HCT116 (cell line): ENCODE measurements around the gene EHBP1. TPM values are rescaled to one million over a fixed set of nuclear protein-coding genes. Genes with fewer than 3 reads are reported as not detected.

ENCODE experiments used
- ATAC-seq: fragments of 200-7000 bp; cut with Tn5 transposase; 2 replicates; pipeline ENCODE4 v1.9.1; 2020; ENCODE audit warnings: mild to moderate bottlenecking, moderate library complexity
- BruUV-seq: library from RNA; stranded (reverse); fragments of 400-500 nt; replicated peaks from 2 replicates; lab custom pipeline; 2021; lab: Mats Ljungman, UMichigan
- CTCF ChIA-PET: fragments of 300-600 bp; sonication (Branson Sonifier 250); formaldehyde crosslinking; loops from one replicate; lab custom pipeline; 2021; ENCODE audit warnings: antibody characterized with exemption; lab: Charles Lee
- POLR2A ChIA-PET: fragments of 300-600, 350-600 bp; sonication (Branson Sonifier 250); formaldehyde crosslinking; loops from one replicate; lab custom pipeline; 2021; ENCODE audit warnings: antibody characterized with exemption; lab: Charles Lee
- RAD21 ChIA-PET, 2 experiments: fragments of 300-600 bp; sonication (Branson Sonifier 250); formaldehyde crosslinking; loops; one replicate each; lab custom pipeline; 2023; ENCODE audit warnings: low total read pairs in 2 of 2; ENCODE audit not compliant: uncharacterized antibody in 2 of 2, unreplicated experiment in 2 of 2, low non-redundant PET in 1 of 2; lab: Charles Lee
- DNase-seq: peaks from one replicate; pipeline ENCODE4 v3.0.0-alpha.2; 2010; ENCODE audit warnings: low read depth, low spot score
- H2AFZ ChIP-seq: fragments of 200-600 bp; shearing (Covaris generic), sonication (generic); 2 replicates; pipeline ENCODE4 v1.6.1; 2017; ENCODE audit warnings: low read depth, mixed run types, mixed read lengths, antibody characterized with exemption, low read length; ENCODE audit not compliant: poor library complexity, severe bottlenecking
- H3K27ac ChIP-seq: 2 replicates; pipeline ENCODE4 v1.5.1; 2012; ENCODE audit warnings: low read depth, low read length
- H3K27me3 ChIP-seq: fragments of 200-600 bp; sonication (generic); 2 replicates; pipeline ENCODE4 v1.6.1; 2016; ENCODE audit warnings: mixed run types, low read length, mixed read lengths; ENCODE audit not compliant: insufficient read depth
- H3K36me3 ChIP-seq, 2 experiments: fragments of 200-500 bp in 1 of 2; fragments of 200-600 bp in 1 of 2; sonication (Bioruptor generic) in 1 of 2; sonication (generic) in 1 of 2; 2 replicates each; pipeline versions ENCODE4 v1.5.1 to v1.6.1; 2014 to 2016; ENCODE audit warnings: low read length in 2 of 2, inconsistent platforms in 1 of 2, mixed read lengths in 1 of 2, mixed run types in 1 of 2; ENCODE audit not compliant: insufficient read depth in 2 of 2, control insufficient read depth in 1 of 2
- H3K4me1 ChIP-seq, 2 experiments: fragments of 200-600 bp in 1 of 2; sonication (generic) in 1 of 2; 2 replicates each; pipeline versions ENCODE4 v1.5.1 to v1.6.1; 2012 to 2017; ENCODE audit warnings: low read length in 2 of 2, inconsistent platforms in 1 of 2, mild to moderate bottlenecking in 1 of 2, mixed read lengths in 1 of 2, mixed run types in 1 of 2, moderate library complexity in 1 of 2; ENCODE audit not compliant: insufficient read depth in 2 of 2, control insufficient read depth in 1 of 2
- H3K4me2 ChIP-seq: fragments of 200-600 bp; sonication (generic); 2 replicates; pipeline ENCODE4 v1.6.1; 2017; ENCODE audit warnings: mixed run types, low read length, mixed read lengths
- H3K4me3 ChIP-seq, 2 experiments: fragments of 200-600 bp in 1 of 2; sonication (generic) in 1 of 2; replicated peaks in 1 of 2; 2 replicates each; pipeline ENCODE4 v1.5.1; 2011 to 2016; ENCODE audit warnings: low read length in 2 of 2, control low read depth in 1 of 2, low read depth in 1 of 2, mild to moderate bottlenecking in 1 of 2, mixed read lengths in 1 of 2, mixed run types in 1 of 2
- H3K79me2 ChIP-seq: fragments of 200-600 bp; sonication (generic); 2 replicates; pipeline ENCODE4 v1.6.1; 2017; ENCODE audit warnings: mild to moderate bottlenecking, mixed run types, low read length, moderate library complexity, mixed read lengths; ENCODE audit not compliant: insufficient read depth
- H3K9ac ChIP-seq: fragments of 200-600 bp; sonication (generic); 2 replicates; pipeline ENCODE4 v1.6.1; 2016; ENCODE audit warnings: low read length, mixed read lengths
- H3K9me2 ChIP-seq: fragments of 200-600 bp; sonication (generic), shearing (Covaris generic); 2 replicates; pipeline ENCODE4 v1.6.1; 2017; ENCODE audit warnings: mixed run types, mild to moderate bottlenecking, moderate library complexity; ENCODE audit not compliant: insufficient read depth
- H3K9me3 ChIP-seq, 2 experiments: fragments of 200-500 bp in 1 of 2; fragments of 200-600 bp in 1 of 2; sonication (Bioruptor generic) in 1 of 2; sonication (generic) in 1 of 2; 2 replicates each; pipeline ENCODE4 v1.6.1; 2014 to 2017; ENCODE audit warnings: low read length in 2 of 2, mixed read lengths in 2 of 2, inconsistent platforms in 1 of 2, low read depth in 1 of 2, mild to moderate bottlenecking in 1 of 2, mixed run types in 1 of 2, moderate library complexity in 1 of 2; ENCODE audit not compliant: control insufficient read depth in 1 of 2, insufficient read depth in 1 of 2
- H4K20me1 ChIP-seq: fragments of 200-600 bp; sonication (generic), shearing (Covaris generic); 2 replicates; pipeline ENCODE4 v1.6.1; 2017; ENCODE audit warnings: mixed run types, mild to moderate bottlenecking, moderate library complexity; ENCODE audit not compliant: insufficient read depth
- ATF3 ChIP-seq: IDR thresholded peaks from 2 replicates; pipeline ENCODE4 v1.6.1; 2012
- CTCF ChIP-seq, 3 experiments: fragments of 200-600 bp in 1 of 3; sonication (generic) in 1 of 3; IDR thresholded peaks in 2 of 3; conservative IDR thresholded peaks in 1 of 3; 2 replicates each; pipeline ENCODE4 v1.5.1; 2012 to 2017; ENCODE audit warnings: low read depth in 2 of 3, low read length in 2 of 3, antibody characterized with exemption in 1 of 3, borderline replicate concordance in 1 of 3, control low read depth in 1 of 3, mild to moderate bottlenecking in 1 of 3, mixed read lengths in 1 of 3, mixed run types in 1 of 3, moderate library complexity in 1 of 3; ENCODE audit not compliant: insufficient read depth in 1 of 3
- EGR1 ChIP-seq: IDR thresholded peaks from 2 replicates; pipeline ENCODE4 v1.6.1; 2012; ENCODE audit warnings: low read depth
- ELF1 ChIP-seq: IDR thresholded peaks from 2 replicates; pipeline ENCODE4 v1.6.1; 2012; ENCODE audit warnings: low read depth, borderline replicate concordance
- FOSL1 ChIP-seq: IDR thresholded peaks from 2 replicates; pipeline ENCODE4 v1.6.1; 2012; ENCODE audit warnings: low read depth
- JUND ChIP-seq: IDR thresholded peaks from 2 replicates; pipeline ENCODE4 v1.6.1; 2012
- POLR2A ChIP-seq: IDR thresholded peaks from 2 replicates; pipeline ENCODE4 v1.7.0; 2011; ENCODE audit warnings: borderline replicate concordance; ENCODE audit not compliant: insufficient read depth, insufficient read length; ENCODE audit errors: extremely low read depth
- POLR2AphosphoS5 ChIP-seq: IDR thresholded peaks from 2 replicates; pipeline ENCODE4 v1.6.1; 2011; ENCODE audit warnings: mild to moderate bottlenecking, low read depth, low read length, moderate library complexity
- SP1 ChIP-seq: IDR thresholded peaks from 2 replicates; pipeline ENCODE4 v1.6.1; 2012; ENCODE audit warnings: low read depth
- SRF ChIP-seq: IDR thresholded peaks from 2 replicates; pipeline ENCODE4 v1.6.1; 2012; ENCODE audit warnings: low read depth
- TCF7L2 ChIP-seq: IDR thresholded peaks from 2 replicates; pipeline ENCODE4 v1.7.0; 2011; ENCODE audit warnings: borderline replicate concordance, inconsistent platforms; ENCODE audit not compliant: insufficient read depth, insufficient read length; ENCODE audit errors: extremely low read depth
- ZBTB33 ChIP-seq: IDR thresholded peaks from 2 replicates; pipeline ENCODE4 v1.6.1; 2011; ENCODE audit warnings: mild to moderate bottlenecking, low read length, moderate library complexity; ENCODE audit not compliant: insufficient replicate concordance; ENCODE audit errors: extremely low read depth
- ZFX ChIP-seq: fragments of 450-650 bp; IDR thresholded peaks from 2 replicates; pipeline ENCODE4 v1.6.1; 2017
- intact Hi-C: fragments of 100-400 bp; cut with micrococcal nuclease; formaldehyde crosslinking; loops from 2 replicates; pipeline ENCODE4 v1.10.0; 2022
- total RNA-seq: library from RNA; stranded (reverse); gene quantifications from one replicate; pipeline ENCODE4 v1.2.1, GENCODE V29; 2021; ENCODE audit not compliant: unreplicated experiment

Gene EHBP1
- total RNA-seq, 1 experiment from 2014 or later, result 89.9 TPM

- no peak for TF ChIP-seq ZBTB33
- no peak for TF ChIP-seq ZFX
- TF ChIP-seq TCF7L2, result no peak
- no peak for TF ChIP-seq SRF
- TF ChIP-seq CTCF (IDR thresholded peaks at IDR 0.05 in 2 of 3, conservative IDR thresholded peaks at IDR 0.05 in 1 of 3; ENCODE audit: borderline replicate concordance in 1 of 3, insufficient read depth in 1 of 3, low read depth in 2 of 3, low read length in 2 of 3), result no peak
- no peak for TF ChIP-seq FOSL1
- no peak for TF ChIP-seq EGR1
- TF ChIP-seq POLR2A, result no peak
- TF ChIP-seq JUND, result no peak
- no peak for TF ChIP-seq SP1
These were observed 95.6 kb downstream of the EHBP1 start (continued) for GRCh38 chr2:62801110-62801509.

GRCh38 chr2:62801814-62802523 lies 96.5 kb downstream of the EHBP1 start:
- peaks cover 5 to 14% of the 10 kb centered on the region in 2 experiments; a peak in 2 of 4 replicates for H3K4me1 ChIP-seq
- TF ChIP-seq ATF3 (no peak), POLR2AphosphoS5 (no peak), SP1 (no peak), ELF1 (no peak), CTCF (IDR thresholded peaks at IDR 0.05 in 2 of 3, conservative IDR thresholded peaks at IDR 0.05 in 1 of 3; ENCODE audit: borderline replicate concordance in 1 of 3, insufficient read depth in 1 of 3, low read depth in 2 of 3, low read length in 2 of 3) (peak in 2 of 3 experiments; percentile 37 to 42; a peak in 3 of 6 replicates)
- ChIA-PET RAD21 (no interaction called here), POLR2A (no interaction called here), CTCF (no interaction called here)
- no peaks in the 10 kb centered on the region for H3K9me3 ChIP-seq
- no peak overlapping the region for H2AFZ ChIP-seq
- intact Hi-C loops, result no loop called here
- no peak overlapping the region for H3K4me3 ChIP-seq
- H3K9ac ChIP-seq, result no peak overlapping the region
- H3K4me2 ChIP-seq, result no peak overlapping the region
- no peaks in the 10 kb centered on the region for H3K9me2 ChIP-seq
- no peak for DNase-seq
- BruUV-seq, result no TSS peak
- H3K79me2 ChIP-seq, result peaks cover 87% of the 10 kb centered on the region
- ATAC-seq, result peak; percentile 72
- no peak overlapping the region for H3K27ac ChIP-seq
- H4K20me1 ChIP-seq, result no peaks in the 10 kb centered on the region
- H3K27me3 ChIP-seq, result no peaks in the 10 kb centered on the region
- 0 out of 4 replicates have a peak, but pooled peaks cover 0 to 8% of the 10 kb centered on the region in 2 experiments for H3K36me3 ChIP-seq
